ENCODE results near the gene GM2A. TPM values are rescaled to one million over a fixed set of nuclear protein-coding genes. Genes with fewer than 3 reads are reported as not detected.

Gene GM2A
- total and polyA plus RNA-seq, 4 donors, result 39.7 to 59.2 (median 48.1) TPM

- no peaks in the 10 kb centered on the region for H3K9me3 ChIP-seq (ENCODE audit: control insufficient read depth, insufficient read depth, low read length)
- no peaks in the 10 kb centered on the region for H3K36me3 ChIP-seq (ENCODE audit: control insufficient read depth, insufficient read depth, low read length)
- 70% methylated on average over 7 of the region's 7 CpGs for WGBS (ENCODE audit: insufficient coverage)
- H3K27me3 ChIP-seq (ENCODE audit: control insufficient read depth, insufficient read depth, low read length), result no peaks in the 10 kb centered on the region
- no peak overlapping the region for H3K4me3 ChIP-seq (ENCODE audit: low read depth, low read length)
- DNase-seq (ENCODE audit: low read depth in 4 of 6, low spot score in 6 of 6), result no peak
- H3K27ac ChIP-seq (ENCODE audit: low read depth, low read length), result no peak overlapping the region
- H3K4me1 ChIP-seq (ENCODE audit: control insufficient read depth, insufficient read depth, low read length), result peaks cover 5% of the 10 kb centered on the region
These were observed 5.2 kb downstream of the GM2A start for GRCh38 chr5:151258201-151258611.

- 44% methylated on average over 1 of the region's 1 CpG for WGBS (ENCODE audit: insufficient coverage)
- Histone ChIP-seq H3K4me3 (ENCODE audit: low read depth, low read length) (no peak overlapping the region), H3K27ac (ENCODE audit: low read depth, low read length) (no peak overlapping the region), H3K9me3 (ENCODE audit: control insufficient read depth, insufficient read depth, low read length) (no peaks in the 10 kb centered on the region), H3K27me3 (ENCODE audit: control insufficient read depth, insufficient read depth, low read length) (no peaks in the 10 kb centered on the region), H3K36me3 (ENCODE audit: control insufficient read depth, insufficient read depth, low read length) (peaks cover 3% of the 10 kb centered on the region), H3K4me1 (ENCODE audit: control insufficient read depth, insufficient read depth, low read length) (no peaks in the 10 kb centered on the region)
- no peak for DNase-seq (ENCODE audit: low read depth in 4 of 6, low spot score in 6 of 6)
These were observed 5.8 kb downstream of the GM2A start for GRCh38 chr5:151258816-151259215.

- no peak overlapping the region for H3K27ac ChIP-seq (ENCODE audit: low read depth, low read length)
- H3K9me3 ChIP-seq (ENCODE audit: control insufficient read depth, insufficient read depth, low read length), result no peaks in the 10 kb centered on the region
- H3K4me1 ChIP-seq (ENCODE audit: control insufficient read depth, insufficient read depth, low read length), result no peaks in the 10 kb centered on the region
- no peaks in the 10 kb centered on the region for H3K27me3 ChIP-seq (ENCODE audit: control insufficient read depth, insufficient read depth, low read length)
- DNase-seq (ENCODE audit: low read depth in 4 of 6, low spot score in 6 of 6), result no peak
- WGBS (ENCODE audit: insufficient coverage), result 100% methylated on average over 2 of the region's 4 CpGs
- H3K4me3 ChIP-seq (ENCODE audit: low read depth, low read length), result no peak overlapping the region
- H3K36me3 ChIP-seq (ENCODE audit: control insufficient read depth, insufficient read depth, low read length), result peaks cover 3% of the 10 kb centered on the region
These were observed 6.9 kb downstream of the GM2A start for GRCh38 chr5:151259931-151260330.

GRCh38 chr5:151262532-151262931, 9.5 kb downstream of the GM2A start:
- no peaks in the 10 kb centered on the region for H3K27me3 ChIP-seq (ENCODE audit: control insufficient read depth, insufficient read depth, low read length)
- no peak overlapping the region for H3K27ac ChIP-seq (ENCODE audit: low read depth, low read length)
- H3K4me1 ChIP-seq (ENCODE audit: control insufficient read depth, insufficient read depth, low read length), result no peaks in the 10 kb centered on the region
- H3K36me3 ChIP-seq (ENCODE audit: control insufficient read depth, insufficient read depth, low read length), result peaks cover 11% of the 10 kb centered on the region
- DNase-seq (ENCODE audit: low read depth in 4 of 6, low spot score in 6 of 6), result no peak
- H3K4me3 ChIP-seq (ENCODE audit: low read depth, low read length), result no peak overlapping the region
- no peaks in the 10 kb centered on the region for H3K9me3 ChIP-seq (ENCODE audit: control insufficient read depth, insufficient read depth, low read length)
- 94% methylated on average over 3 of the region's 3 CpGs for WGBS (ENCODE audit: insufficient coverage)

GRCh38 chr5:151264113-151264512, 11.1 kb downstream of the GM2A start:
- no peak for DNase-seq (ENCODE audit: low read depth in 4 of 6, low spot score in 6 of 6)
- Histone ChIP-seq H3K4me1 (ENCODE audit: control insufficient read depth, insufficient read depth, low read length) (no peaks in the 10 kb centered on the region), H3K27me3 (ENCODE audit: control insufficient read depth, insufficient read depth, low read length) (no peaks in the 10 kb centered on the region), H3K4me3 (ENCODE audit: low read depth, low read length) (no peak overlapping the region), H3K27ac (ENCODE audit: low read depth, low read length) (no peak overlapping the region), H3K9me3 (ENCODE audit: control insufficient read depth, insufficient read depth, low read length) (no peaks in the 10 kb centered on the region), H3K36me3 (ENCODE audit: control insufficient read depth, insufficient read depth, low read length) (peaks cover 11% of the 10 kb centered on the region)
- 89% methylated on average over 1 of the region's 1 CpG for WGBS (ENCODE audit: insufficient coverage)

- Histone ChIP-seq H3K4me3 (ENCODE audit: low read depth, low read length) (no peak overlapping the region), H3K4me1 (ENCODE audit: control insufficient read depth, insufficient read depth, low read length) (no peaks in the 10 kb centered on the region), H3K27me3 (ENCODE audit: control insufficient read depth, insufficient read depth, low read length) (no peaks in the 10 kb centered on the region), H3K36me3 (ENCODE audit: control insufficient read depth, insufficient read depth, low read length) (peaks cover 11% of the 10 kb centered on the region), H3K27ac (ENCODE audit: low read depth, low read length) (no peak overlapping the region), H3K9me3 (ENCODE audit: control insufficient read depth, insufficient read depth, low read length) (no peaks in the 10 kb centered on the region)
- 86% methylated on average over 5 of the region's 11 CpGs for WGBS (ENCODE audit: insufficient coverage)
- no peak for DNase-seq (ENCODE audit: low read depth in 4 of 6, low spot score in 6 of 6)
These were observed 14.7 kb downstream of the GM2A start for GRCh38 chr5:151267491-151268260.

- Histone ChIP-seq H3K27ac (ENCODE audit: low read depth, low read length) (no peak overlapping the region), H3K36me3 (ENCODE audit: control insufficient read depth, insufficient read depth, low read length) (peaks cover 8% of the 10 kb centered on the region), H3K27me3 (ENCODE audit: control insufficient read depth, insufficient read depth, low read length) (no peaks in the 10 kb centered on the region), H3K9me3 (ENCODE audit: control insufficient read depth, insufficient read depth, low read length) (no peaks in the 10 kb centered on the region), H3K4me3 (ENCODE audit: low read depth, low read length) (no peak overlapping the region), H3K4me1 (ENCODE audit: control insufficient read depth, insufficient read depth, low read length) (no peaks in the 10 kb centered on the region)
- WGBS (ENCODE audit: insufficient coverage), result no CpG with 5 or more reads among the region's 1 CpG
- DNase-seq (ENCODE audit: low read depth in 4 of 6, low spot score in 6 of 6), result no peak
These were observed 17.6 kb downstream of the GM2A start for GRCh38 chr5:151270599-151270998.

- Histone ChIP-seq H3K4me1 (ENCODE audit: control insufficient read depth, insufficient read depth, low read length) (no peaks in the 10 kb centered on the region), H3K27ac (ENCODE audit: low read depth, low read length) (no peak overlapping the region), H3K4me3 (ENCODE audit: low read depth, low read length) (no peak overlapping the region), H3K9me3 (ENCODE audit: control insufficient read depth, insufficient read depth, low read length) (no peaks in the 10 kb centered on the region), H3K36me3 (ENCODE audit: control insufficient read depth, insufficient read depth, low read length) (peaks cover 5% of the 10 kb centered on the region), H3K27me3 (ENCODE audit: control insufficient read depth, insufficient read depth, low read length) (no peaks in the 10 kb centered on the region)
- no peak for DNase-seq (ENCODE audit: low read depth in 4 of 6, low spot score in 6 of 6)
These were observed 18.4 kb downstream of the GM2A start for GRCh38 chr5:151271336-151271735.

GRCh38 chr5:151274666-151275065, 21.7 kb downstream of the GM2A start:
- Histone ChIP-seq H3K4me3 (ENCODE audit: low read depth, low read length) (no peak overlapping the region), H3K36me3 (ENCODE audit: control insufficient read depth, insufficient read depth, low read length) (no peaks in the 10 kb centered on the region), H3K4me1 (ENCODE audit: control insufficient read depth, insufficient read depth, low read length) (no peaks in the 10 kb centered on the region), H3K27me3 (ENCODE audit: control insufficient read depth, insufficient read depth, low read length) (no peaks in the 10 kb centered on the region), H3K9me3 (ENCODE audit: control insufficient read depth, insufficient read depth, low read length) (no peaks in the 10 kb centered on the region), H3K27ac (ENCODE audit: low read depth, low read length) (no peak overlapping the region)
- DNase-seq (ENCODE audit: low read depth in 4 of 6, low spot score in 6 of 6), result no peak

- no peaks in the 10 kb centered on the region for H3K9me3 ChIP-seq (ENCODE audit: control insufficient read depth, insufficient read depth, low read length)
- no peaks in the 10 kb centered on the region for H3K27me3 ChIP-seq (ENCODE audit: control insufficient read depth, insufficient read depth, low read length)
- no CpG with 5 or more reads among the region's 2 CpGs for WGBS (ENCODE audit: insufficient coverage)
- DNase-seq (ENCODE audit: low read depth in 4 of 6, low spot score in 6 of 6), result no peak
- no peak overlapping the region for H3K4me3 ChIP-seq (ENCODE audit: low read depth, low read length)
- H3K36me3 ChIP-seq (ENCODE audit: control insufficient read depth, insufficient read depth, low read length), result no peaks in the 10 kb centered on the region
- no peak overlapping the region for H3K27ac ChIP-seq (ENCODE audit: low read depth, low read length)
- no peaks in the 10 kb centered on the region for H3K4me1 ChIP-seq (ENCODE audit: control insufficient read depth, insufficient read depth, low read length)
These were observed 22.8 kb downstream of the GM2A start for GRCh38 chr5:151275803-151276202.
